ENCODE results near the gene ZBTB7C. TPM values are rescaled to one million over a fixed set of nuclear protein-coding genes. Genes with fewer than 3 reads are reported as not detected.

Gene ZBTB7C
- total and polyA plus RNA-seq, 9 donors: 1.5 to 26.6 (median 15.7) TPM

DNA sequence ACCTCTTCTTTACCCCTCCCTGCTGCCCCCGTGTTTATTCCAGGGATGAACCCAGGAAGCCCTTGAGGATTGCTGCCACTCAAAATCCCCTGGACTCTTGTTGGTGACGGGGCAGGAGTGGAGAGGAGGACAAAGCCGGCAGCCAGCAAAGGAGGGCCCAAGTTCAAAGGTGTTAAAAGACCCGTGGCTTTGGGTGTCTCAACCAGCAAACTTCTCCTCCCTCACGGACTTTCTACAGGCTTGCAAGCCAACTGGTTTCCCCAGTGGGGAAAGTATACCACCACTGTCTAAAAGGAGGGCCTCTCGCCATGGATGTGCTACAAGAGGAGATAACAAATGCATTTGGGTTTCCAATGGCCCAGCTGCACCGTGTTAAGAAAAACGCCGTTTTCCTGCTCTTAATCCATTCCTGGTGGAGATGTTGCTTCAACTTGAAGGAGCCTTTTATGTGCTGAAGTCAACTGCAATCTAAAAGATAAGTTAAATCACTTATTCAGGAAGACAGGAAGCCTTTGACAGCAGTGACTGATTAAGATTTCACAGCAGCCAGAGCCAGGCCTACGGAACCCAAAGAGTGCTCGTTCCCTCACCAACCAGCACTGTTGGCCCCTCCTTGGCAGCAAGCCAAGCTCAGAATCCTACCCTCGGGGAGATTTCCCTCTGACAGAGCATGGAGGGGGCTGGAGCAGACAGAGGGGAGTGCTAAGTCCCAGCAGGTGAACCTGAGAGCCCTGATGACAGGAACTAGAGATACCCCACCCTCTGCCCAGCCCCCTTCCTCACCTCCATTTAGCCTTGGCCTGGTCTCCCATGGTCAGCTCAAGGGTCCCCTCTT, 57.8 kb downstream of the ZBTB7C start:
- TF ChIP-seq EP300 (IDR thresholded peaks at IDR 0.05): no peak
- no peak for TF ChIP-seq CTCF (IDR thresholded peaks at IDR 0.05)
- no peak for TF ChIP-seq POLR2A (IDR thresholded peaks at IDR 0.05)
- intact Hi-C loops (cut with DNase I): no loop called here
- Histone ChIP-seq H3K4me3 (no peak overlapping the region), H3K27ac (no peak overlapping the region), H3K36me3 (no peaks in the 10 kb centered on the region), H3K4me1 (ENCODE audit: insufficient read depth) (peaks cover 3% of the 10 kb centered on the region), H3K27me3 (no peaks in the 10 kb centered on the region), H3K9me3 (no peaks in the 10 kb centered on the region)
- WGBS, 3 donors: 70 to 72% (median 72%) methylated on average over 12 of the region's 12 CpGs
- no peak for DNase-seq

GRCh38 chr18:48348739-48349138, 60.4 kb downstream of the ZBTB7C start:
- intact Hi-C loops (cut with DNase I): loop anchor here in 1 of 4 donors (5.0 to 10.0 kb wide), 2 partner anchors 59 to 314 kb away; partner anchors contain the start of gene ZBTB7C
- TF ChIP-seq CTCF (IDR thresholded peaks at IDR 0.05) (no peak), EP300 (IDR thresholded peaks at IDR 0.05) (no peak), POLR2A (IDR thresholded peaks at IDR 0.05) (no peak)
- Histone ChIP-seq H3K4me3 (no peak overlapping the region), H3K27me3 (no peaks in the 10 kb centered on the region), H3K27ac (no peak overlapping the region), H3K4me1 (ENCODE audit: insufficient read depth) (peaks cover 2% of the 10 kb centered on the region), H3K36me3 (no peaks in the 10 kb centered on the region), H3K9me3 (no peaks in the 10 kb centered on the region)
- 76 to 83% (median 81%) methylated on average over 2 of the region's 2 CpGs for WGBS, 3 donors
- no peak for DNase-seq

- no peaks in the 10 kb centered on the region for H3K36me3 ChIP-seq
- H3K27me3 ChIP-seq: no peaks in the 10 kb centered on the region
- H3K4me1 ChIP-seq (ENCODE audit: insufficient read depth): peaks cover 2% of the 10 kb centered on the region
- intact Hi-C loops (cut with DNase I): loop anchor here in 1 of 4 donors (5.0 to 10.0 kb wide), 2 partner anchors 59 to 313 kb away; partner anchors contain the start of gene ZBTB7C
- TF ChIP-seq POLR2A (IDR thresholded peaks at IDR 0.05): no peak
- no peak for TF ChIP-seq CTCF (IDR thresholded peaks at IDR 0.05)
- no peak for TF ChIP-seq EP300 (IDR thresholded peaks at IDR 0.05)
- H3K27ac ChIP-seq: no peak overlapping the region
- no peak for DNase-seq
- no peak overlapping the region for H3K4me3 ChIP-seq
- H3K9me3 ChIP-seq: no peaks in the 10 kb centered on the region
- whole genome bisulfite sequencing, 3 donors: 95 to 99% (median 97%) methylated on average over 3 of the region's 3 CpGs
These were observed 61.3 kb downstream of the ZBTB7C start for GRCh38 chr18:48347756-48348326.

GRCh38 chr18:48345596-48345995, 63.6 kb downstream of the ZBTB7C start:
- Histone ChIP-seq H3K36me3 (no peaks in the 10 kb centered on the region), H3K27ac (no peak overlapping the region), H3K4me3 (no peak overlapping the region), H3K9me3 (no peaks in the 10 kb centered on the region), H3K4me1 (ENCODE audit: insufficient read depth) (peaks cover 5% of the 10 kb centered on the region), H3K27me3 (no peaks in the 10 kb centered on the region)
- intact Hi-C loops (cut with DNase I): loop anchor here in 1 of 4 donors (5.0 to 10.0 kb wide), 2 partner anchors 62 to 311 kb away; partner anchors contain the start of gene ZBTB7C
- WGBS, 3 donors: 77 to 88% (median 87%) methylated on average over 2 of the region's 2 CpGs
- no peak for DNase-seq
- TF ChIP-seq POLR2A (IDR thresholded peaks at IDR 0.05): no peak
- no peak for TF ChIP-seq EP300 (IDR thresholded peaks at IDR 0.05)
- TF ChIP-seq CTCF (IDR thresholded peaks at IDR 0.05): no peak
